Stimulated activated CD8-positive, alpha-beta memory T cell treated with anti-CD3 and anti-CD28 coated beads, Interleukin-12 subunit alpha, Interleukin-12 subunit beta, amount 100 ng/mL, for 24 hours (primary cell): ENCODE data around the gene GCGR.

Experiments used
- DNase-seq: peaks from one replicate; pipeline ENCODE4 v3.0.0-alpha.2; 2020; ENCODE audit errors: extremely low read depth

Gene GCGR

GRCh38 chr17:81811705-81812570 is 8.0 kb downstream of the GCGR start:
- no peak for DNase-seq

DNA sequence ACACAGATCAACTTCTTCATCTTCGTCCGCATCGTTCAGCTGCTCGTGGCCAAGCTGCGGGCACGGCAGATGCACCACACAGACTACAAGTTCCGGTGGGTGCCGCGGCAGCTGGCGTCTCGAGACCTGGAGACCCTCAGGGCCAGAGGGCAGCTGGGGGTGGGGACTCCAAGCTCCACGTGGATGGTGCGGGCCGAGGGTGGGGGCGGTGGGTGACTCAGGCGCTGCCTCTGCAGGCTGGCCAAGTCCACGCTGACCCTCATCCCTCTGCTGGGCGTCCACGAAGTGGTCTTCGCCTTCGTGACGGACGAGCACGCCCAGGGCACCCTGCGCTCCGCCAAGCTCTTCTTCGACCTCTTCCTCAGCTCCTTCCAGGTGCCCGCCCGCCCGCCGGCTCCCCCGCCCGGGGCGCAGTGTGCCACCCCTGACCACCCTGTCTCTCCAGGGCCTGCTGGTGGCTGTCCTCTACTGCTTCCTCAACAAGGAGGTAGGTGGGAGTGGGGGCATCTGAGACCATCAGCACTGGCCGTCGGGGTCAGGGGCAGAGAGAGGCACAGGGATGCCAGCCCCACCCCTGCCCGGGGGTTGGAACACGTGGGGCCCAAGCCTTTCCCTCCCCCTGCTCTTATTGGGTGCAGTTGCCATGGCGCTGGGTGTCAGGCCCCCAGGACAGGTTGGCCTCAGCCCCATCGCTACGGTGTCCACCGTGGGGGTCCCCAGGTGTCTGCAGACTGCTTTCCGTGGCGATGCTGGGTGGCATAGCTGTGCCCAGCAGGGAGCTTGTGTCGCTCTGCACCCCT is 8.8 kb downstream of the GCGR start:
- no peak for DNase-seq

GRCh38 chr17:81813371-81813684 is 9.4 kb downstream of the GCGR start:
- DNase-seq = no peak

DNA sequence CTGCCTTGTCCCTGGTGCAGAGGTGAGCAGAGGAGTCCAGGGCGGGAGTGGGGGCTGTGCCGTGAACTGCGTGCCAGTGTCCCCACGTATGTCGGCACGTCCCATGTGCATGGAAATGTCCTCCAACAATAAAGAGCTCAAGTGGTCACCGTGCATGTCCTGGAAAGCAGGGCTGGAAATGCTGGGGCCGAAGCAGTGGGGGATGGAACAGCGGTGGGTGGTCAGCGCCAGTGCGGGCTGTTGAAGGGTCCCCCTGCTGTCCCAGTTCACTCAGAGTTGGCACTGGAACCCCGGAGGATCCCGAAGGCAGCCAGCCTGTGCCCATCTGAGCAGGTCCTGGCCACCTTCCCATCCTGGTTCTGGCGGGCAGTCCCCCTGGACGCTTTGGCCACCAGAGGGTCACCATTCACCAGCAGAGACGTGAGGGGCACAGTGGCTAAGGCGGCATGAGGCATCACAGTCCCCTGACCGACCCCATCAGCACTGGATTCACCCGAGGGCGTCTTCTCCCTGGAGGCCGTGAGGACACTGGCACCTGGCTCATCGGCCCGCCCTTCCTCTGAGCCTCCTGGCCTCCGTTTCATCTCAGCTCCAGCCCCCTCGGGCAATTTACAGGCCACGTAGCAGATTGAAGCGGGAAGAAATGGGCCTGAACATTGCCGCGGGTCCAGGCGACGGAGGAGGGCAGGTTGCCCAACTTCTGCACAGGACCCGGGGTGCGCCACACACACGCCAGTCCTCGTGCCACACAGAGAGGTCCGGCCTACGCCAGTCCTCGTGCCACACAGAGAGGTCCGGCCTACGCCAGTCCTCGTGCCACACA is 10.1 kb downstream of the GCGR start:
- no peak for DNase-seq

DNA sequence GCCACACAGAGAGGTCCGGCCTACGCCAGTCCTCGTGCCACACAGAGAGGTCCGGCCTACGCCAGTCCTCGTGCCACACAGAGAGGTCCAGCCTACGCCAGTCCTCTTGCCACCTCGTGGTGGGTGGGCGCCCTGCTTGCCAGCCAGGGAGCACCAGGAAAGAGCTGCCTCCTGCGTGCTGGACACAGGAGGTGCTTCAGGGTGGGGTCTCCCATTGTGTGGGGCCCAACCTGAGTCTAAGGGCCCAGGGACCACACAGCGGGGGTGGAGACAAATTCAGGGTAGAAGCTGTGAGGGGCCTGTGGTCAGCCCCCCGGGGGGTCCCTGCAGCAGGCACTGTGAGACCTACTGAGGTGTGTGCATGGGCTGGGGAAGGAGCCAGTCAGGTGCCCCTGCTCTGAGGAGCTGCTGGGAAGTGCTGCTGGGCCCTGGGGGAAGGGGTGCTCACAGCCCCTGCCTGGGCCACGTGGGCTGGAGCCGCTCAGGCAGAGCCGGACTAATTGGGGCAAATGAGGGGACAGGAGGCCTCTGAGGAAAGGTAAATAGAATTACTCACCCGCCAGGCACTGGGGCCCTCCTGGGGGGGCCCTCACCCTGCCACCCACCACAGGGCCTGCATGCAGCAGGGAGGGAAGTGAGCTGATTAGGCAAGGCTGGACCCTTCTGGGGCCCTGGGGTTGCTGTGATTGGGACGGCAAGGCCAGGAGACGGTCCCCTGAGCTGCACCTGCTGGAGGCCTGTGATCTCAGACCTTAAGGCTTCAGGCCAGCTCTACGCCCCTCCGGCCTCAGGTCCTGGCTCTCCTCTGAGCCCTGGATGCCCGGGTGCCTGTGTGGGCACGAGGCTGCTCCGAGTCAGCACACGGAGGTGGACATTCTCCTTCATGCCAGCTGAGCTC is 11.0 kb downstream of the GCGR start:
- DNase-seq = no peak

- no peak for DNase-seq
These were observed 11.7 kb downstream of the GCGR start for GRCh38 chr17:81815646-81815986.

- no peak for DNase-seq
These were observed 13.8 kb downstream of the GCGR start for GRCh38 chr17:81817758-81818147.

DNA sequence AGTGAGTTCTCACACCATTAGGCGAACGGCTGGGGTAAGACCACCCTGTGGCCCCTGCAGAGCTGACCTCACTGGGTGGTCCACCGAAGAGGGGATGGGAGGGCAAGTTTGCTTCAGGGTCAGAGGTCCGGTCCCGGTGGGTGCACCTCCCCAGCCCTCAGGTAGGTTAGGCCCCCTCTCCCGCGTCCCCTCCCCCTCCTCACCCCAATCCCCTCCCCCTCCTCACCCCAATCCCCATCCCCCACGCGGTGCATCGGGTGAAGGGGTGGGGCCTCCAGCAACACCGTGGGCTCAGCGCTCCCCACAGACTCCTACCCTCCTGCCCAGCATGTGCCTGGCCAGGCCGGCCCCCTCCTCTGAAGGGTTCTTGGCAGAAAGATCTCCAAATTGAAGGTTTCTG is 15.8 kb downstream of the GCGR start:
- no peak for DNase-seq

DNA sequence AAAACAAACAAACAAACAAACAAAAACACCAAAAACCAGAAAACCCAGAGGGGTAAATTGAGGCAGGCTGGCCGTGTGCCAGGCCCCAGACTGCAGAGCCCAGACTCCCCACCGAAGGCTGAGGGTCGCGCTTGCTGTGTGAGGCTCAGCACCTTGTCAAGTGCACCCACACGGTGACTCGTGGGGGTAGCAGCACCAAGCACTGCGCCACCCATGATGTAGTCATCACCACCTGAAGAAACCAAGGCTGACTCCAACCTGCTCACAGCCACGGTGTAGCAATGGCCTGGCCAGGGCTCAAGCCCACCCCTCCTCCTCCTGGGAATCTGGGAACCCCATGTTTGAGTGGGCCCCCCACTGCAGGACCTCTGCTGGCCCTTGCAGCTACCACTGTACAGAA is 17.2 kb downstream of the GCGR start:
- DNase-seq = no peak

DNA sequence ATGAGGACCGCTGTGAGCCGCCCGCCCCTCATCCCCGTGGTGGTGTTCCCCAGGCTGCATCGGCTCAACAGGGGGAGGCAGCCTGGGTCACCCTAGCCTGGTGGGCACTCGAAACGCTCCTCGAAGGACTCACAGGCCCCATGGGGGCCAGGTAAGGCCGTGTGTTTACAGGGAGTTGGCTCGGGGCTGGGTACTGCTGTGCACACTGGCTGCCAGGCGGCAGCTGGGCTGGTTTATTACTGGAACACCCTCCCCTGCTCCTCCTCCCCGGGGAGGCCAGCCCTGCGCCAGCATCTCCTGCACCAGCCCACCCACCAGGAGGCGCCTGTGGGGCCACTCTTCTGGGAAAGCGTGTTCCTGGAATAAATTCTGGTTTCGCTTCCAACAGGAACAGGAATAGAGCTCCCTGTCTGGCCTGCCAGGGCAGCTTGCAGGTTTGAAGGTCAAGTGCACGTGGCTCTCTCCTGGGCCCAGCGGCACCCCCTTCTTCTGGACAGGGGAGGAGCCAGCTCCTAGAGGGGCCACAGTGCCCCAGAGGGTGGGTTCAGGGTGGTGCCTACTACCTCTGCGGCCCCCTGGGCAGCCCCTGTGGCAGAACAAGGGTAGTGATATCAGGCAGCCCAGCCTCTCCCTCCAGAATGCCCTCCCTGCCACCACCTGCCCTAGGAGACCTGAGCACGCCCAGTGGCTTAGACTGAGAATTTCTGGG is 17.8 kb downstream of the GCGR start:
- no peak for DNase-seq

GRCh38 chr17:81822312-81822637 is 18.3 kb downstream of the GCGR start:
- DNase-seq = no peak

DNA sequence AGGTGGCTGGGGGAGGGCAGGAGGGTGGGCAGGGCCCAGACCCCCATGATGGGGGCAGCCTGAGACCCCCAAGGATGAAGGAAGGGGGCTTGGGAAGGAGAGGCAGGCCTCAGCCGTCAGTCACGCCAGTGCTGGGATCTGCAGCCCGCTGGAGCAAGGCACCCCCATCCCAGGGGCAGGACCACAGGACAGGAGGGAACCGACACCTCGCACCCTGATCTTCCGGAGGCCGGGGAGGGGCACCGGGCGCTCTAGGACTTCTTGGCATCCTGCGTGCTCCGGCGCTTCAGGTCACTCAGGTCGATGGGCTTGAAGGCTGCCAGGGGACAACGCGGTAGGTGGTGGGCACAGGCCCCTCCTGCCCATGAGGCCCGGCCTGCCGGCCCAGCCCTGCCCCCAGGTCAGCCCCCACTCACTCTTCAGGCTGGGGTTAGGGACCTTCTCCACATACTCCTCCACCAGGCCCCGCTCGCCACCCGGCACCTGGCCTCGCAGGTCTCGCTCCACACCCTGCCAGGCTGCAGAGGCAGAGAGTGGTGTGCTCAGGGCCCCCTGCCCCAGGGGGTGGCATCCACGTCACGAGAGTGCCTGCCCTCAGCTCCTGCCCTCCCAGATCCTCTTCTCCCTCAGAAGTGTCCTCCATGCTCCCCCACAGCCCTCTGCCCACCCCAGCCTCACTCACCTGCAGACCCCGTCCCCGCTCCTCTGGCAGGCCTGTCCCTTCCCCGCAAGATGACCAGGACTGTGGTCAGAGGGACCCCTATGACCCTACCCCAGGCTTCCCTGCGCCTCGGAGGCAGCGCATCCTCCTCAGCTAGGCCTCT is 19.3 kb downstream of the GCGR start:
- DNase-seq = no peak

GRCh38 chr17:81823820-81824550 is 20.0 kb downstream of the GCGR start:
- DNase-seq = no peak

GRCh38 chr17:81824595-81824994 is 20.6 kb downstream of the GCGR start:
- no peak for DNase-seq

GRCh38 chr17:81825841-81826466 is 22.0 kb downstream of the GCGR start:
- no peak for DNase-seq

DNA sequence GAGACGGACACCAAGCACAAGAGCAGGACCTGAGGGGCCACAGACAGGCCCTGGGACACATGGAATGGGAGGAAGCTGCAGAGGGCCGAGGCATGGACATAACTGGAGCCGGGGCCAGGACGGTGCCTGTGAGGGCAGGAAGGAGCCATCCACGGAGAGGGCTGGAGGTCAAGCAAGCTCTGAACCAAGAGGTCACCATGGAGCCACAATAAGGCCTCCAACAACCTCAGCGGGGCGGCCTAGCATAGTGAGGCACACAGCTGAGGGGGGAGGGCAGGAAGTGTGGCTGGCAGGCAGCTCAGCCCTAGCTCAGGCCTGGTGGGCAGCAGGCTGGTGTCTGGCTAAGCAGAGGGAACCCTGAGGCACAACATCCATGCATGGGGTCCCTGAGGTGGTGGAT is 24.7 kb downstream of the GCGR start:
- no peak for DNase-seq

GRCh38 chr17:81829858-81830257 is 25.9 kb downstream of the GCGR start:
- DNase-seq = no peak

- DNase-seq = no peak
These were observed 27.6 kb downstream of the GCGR start for GRCh38 chr17:81831563-81831956.
